HEK293T (cell line): ENCODE data around the gene PPP6R2.

ENCODE experiments used
- CTBP1 ChIP-seq: fragments of 450-650 bp; IDR thresholded peaks from 2 replicates; pipeline ENCODE4 v1.6.1; 2016; ENCODE audit warnings: borderline replicate concordance
- NFRKB ChIP-seq: fragments of 450-650 bp; IDR thresholded peaks from 2 replicates; pipeline ENCODE4 v1.6.1; 2016; ENCODE audit warnings: mild to moderate bottlenecking, moderate library complexity
- PKNOX1 ChIP-seq: fragments of 450-650 bp; IDR thresholded peaks from 2 replicates; pipeline ENCODE4 v1.6.1; 2016
- SUZ12 ChIP-seq: fragments of 450-650 bp; IDR thresholded peaks from 2 replicates; pipeline ENCODE4 v1.6.1; 2016; ENCODE audit warnings: mild to moderate bottlenecking

- TF ChIP-seq CTBP1: no peak
- no peak for TF ChIP-seq NFRKB
- no peak for TF ChIP-seq PKNOX1
- no peak for TF ChIP-seq SUZ12
Observed at GRCh38 chr22:50314081-50314454, 29.1 kb upstream of the PPP6R2 start.
